ENCODE data around the gene B4GALNT1. TPM values are rescaled to one million over a fixed set of nuclear protein-coding genes. Genes with fewer than 3 reads are reported as not detected.
"Not testable (repeated sequence)": the region's sequence is repeated elsewhere in the genome, so short reads cannot be mapped to it uniquely, and the experiment has no call there.

The B4GALNT1 gene
- total and polyA plus RNA-seq, 2 of the 13 experiments (the other 11 are each of a cell fraction or from before 2014, with no cell fraction given): 4.5 to 5.4 TPM

- H3K9ac ChIP-seq (ENCODE audit: insufficient read depth, low read depth, low read length); in situ Hi-C loops (cut with HindIII; ENCODE audit: extremely low pct_ligation_motif_present, low pct_unique_long_range_greater_than_20kb); CTCF ChIA-PET (ENCODE audit: low intra/inter-chr PET ratio, low total read pairs): not testable (repeated sequence)
Observed at GRCh38 chr12:57618431-57618830, 14.6 kb downstream of the B4GALNT1 start.

GRCh38 chr12:57617942-57618341, 15.1 kb downstream of the B4GALNT1 start:
- POLR2A ChIA-PET: no interaction called here
- in situ Hi-C loops (cut with HindIII; ENCODE audit: extremely low pct_ligation_motif_present, low pct_unique_long_range_greater_than_20kb): no loop called here
- TF ChIP-seq FOXO1 (CRISPR knock-in tag; IDR thresholded peaks at IDR 0.05): no peak
- no peak for TF ChIP-seq EED (CRISPR knock-in tag; IDR thresholded peaks at IDR 0.05)
- TF ChIP-seq MYNN (CRISPR knock-in tag; IDR thresholded peaks at IDR 0.05; ENCODE audit: low read depth): no peak
- TF ChIP-seq FOSL1 (CRISPR knock-in tag; IDR thresholded peaks at IDR 0.05; ENCODE audit: borderline replicate concordance): no peak
- TF ChIP-seq ZSCAN20 (CRISPR knock-in tag; IDR thresholded peaks at IDR 0.05; ENCODE audit: borderline replicate concordance): no peak
- TF ChIP-seq THAP9 (CRISPR knock-in tag; IDR thresholded peaks at IDR 0.05; ENCODE audit: borderline replicate concordance): no peak
- TF ChIP-seq ZNF891 (CRISPR knock-in tag; IDR thresholded peaks at IDR 0.05): no peak
- no peak for TF ChIP-seq NCOA2 (CRISPR knock-in tag; IDR thresholded peaks at IDR 0.05)
- TF ChIP-seq ZNF136 (CRISPR knock-in tag; IDR thresholded peaks at IDR 0.05; ENCODE audit: low read depth): no peak
- no peak for TF ChIP-seq ZNF530 (CRISPR knock-in tag; IDR thresholded peaks at IDR 0.05; ENCODE audit: low read depth)
- no peak for TF ChIP-seq CENPBD1 (CRISPR knock-in tag; IDR thresholded peaks at IDR 0.05; ENCODE audit: borderline replicate concordance, low read depth)
- TF ChIP-seq NCOA1 (CRISPR knock-in tag; IDR thresholded peaks at IDR 0.05): no peak
- no peak for TF ChIP-seq ATF6 (CRISPR knock-in tag; conservative IDR thresholded peaks at IDR 0.05)
- no peak for TF ChIP-seq ESRRA (CRISPR knock-in tag; IDR thresholded peaks at IDR 0.05; ENCODE audit: low read depth)
- no peak for TF ChIP-seq SOX5 (CRISPR knock-in tag; IDR thresholded peaks at IDR 0.05; ENCODE audit: borderline replicate concordance)

More at GRCh38 chr12:57618431-57618830, 14.6 kb downstream of the B4GALNT1 start:
- intact Hi-C loops (cut with micrococcal nuclease; ENCODE audit: unreplicated experiment); POLR2A ChIA-PET; FAIRE-seq; H3K4me2 ChIP-seq (ENCODE audit: low read depth, low read length); H3K9me3 ChIP-seq (ENCODE audit: low read length); ATAC-seq; H3K27ac ChIP-seq (ENCODE audit: extremely low read length, insufficient read depth, low read length); DNase-seq (ENCODE audit: low spot score); H3K4me3 ChIP-seq (replicated peaks in 1 of 3; ENCODE audit: insufficient read depth in 1 of 3, low read depth in 2 of 3, low read length in 3 of 3); BruUV-seq (replicated peaks); H2AFZ ChIP-seq (ENCODE audit: low read length); H3K79me2 ChIP-seq (ENCODE audit: insufficient read depth, low read length); H4K20me1 ChIP-seq (ENCODE audit: insufficient read depth, low read length); H3K36me3 ChIP-seq (replicated peaks in 1 of 2; ENCODE audit: control insufficient read depth in 1 of 2, insufficient read depth in 2 of 2, low read length in 2 of 2): not testable (repeated sequence)
- Histone ChIP-seq H3K4me1 (ENCODE audit: insufficient read depth, low read length) (peaks cover 42% of the 10 kb centered on the region), H3K27me3 (ENCODE audit: control insufficient read depth in 1 of 2, insufficient read depth in 2 of 2, low read length in 2 of 2) (peaks cover 16 to 43% of the 10 kb centered on the region in 2 experiments)
- 77% methylated on average over 6 of the region's 6 CpGs for WGBS (ENCODE audit: low lambda C conversion rate)

More at GRCh38 chr12:57617942-57618341, 15.1 kb downstream of the B4GALNT1 start:
- no peaks in the 10 kb centered on the region for H3K36me3 ChIP-seq (replicated peaks in 1 of 2; ENCODE audit: control insufficient read depth in 1 of 2, insufficient read depth in 2 of 2, low read length in 2 of 2)
- DNase-seq (ENCODE audit: low spot score): no peak
- H2AFZ ChIP-seq (ENCODE audit: low read length): no peak overlapping the region
- BruUV-seq (replicated peaks): no TSS peak
- peaks cover 45% of the 10 kb centered on the region for H3K4me1 ChIP-seq (ENCODE audit: insufficient read depth, low read length)
- no peaks in the 10 kb centered on the region for H3K79me2 ChIP-seq (ENCODE audit: insufficient read depth, low read length)
- H3K27me3 ChIP-seq (ENCODE audit: control insufficient read depth in 1 of 2, insufficient read depth in 2 of 2, low read length in 2 of 2): peaks cover 16 to 40% of the 10 kb centered on the region in 2 experiments
- no peak for ATAC-seq
- CTCF ChIA-PET (ENCODE audit: low intra/inter-chr PET ratio, low total read pairs): no interaction called here
- intact Hi-C loops (cut with micrococcal nuclease; ENCODE audit: unreplicated experiment): no loop called here
- no peak overlapping the region for H3K4me3 ChIP-seq (replicated peaks in 1 of 3; ENCODE audit: insufficient read depth in 1 of 3, low read depth in 2 of 3, low read length in 3 of 3)
- WGBS (ENCODE audit: low lambda C conversion rate): 48% methylated on average over 11 of the region's 11 CpGs
- FAIRE-seq: no peak
- no peak overlapping the region for H3K9ac ChIP-seq (ENCODE audit: insufficient read depth, low read depth, low read length)
- no peaks in the 10 kb centered on the region for H3K9me3 ChIP-seq (ENCODE audit: low read length)
- H3K4me2 ChIP-seq (ENCODE audit: low read depth, low read length): no peak overlapping the region
- no peak overlapping the region for H3K27ac ChIP-seq (ENCODE audit: extremely low read length, insufficient read depth, low read length)
- no peaks in the 10 kb centered on the region for H4K20me1 ChIP-seq (ENCODE audit: insufficient read depth, low read length)
